Ishikawa (cell line): ENCODE results near the gene TSPAN18.

ENCODE experiments used
- CEBPB ChIP-seq: IDR thresholded peaks from 2 replicates; pipeline ENCODE4 v1.6.1; 2012
- CREB1 ChIP-seq: IDR thresholded peaks from 2 replicates; pipeline ENCODE4 v1.6.1; 2012; ENCODE audit warnings: low read depth
- EGR1 ChIP-seq: IDR thresholded peaks from 2 replicates; pipeline ENCODE4 v1.6.1; 2012
- EP300 ChIP-seq: IDR thresholded peaks from 2 replicates; pipeline ENCODE4 v1.6.1; 2012; ENCODE audit warnings: borderline replicate concordance
- FOXM1 ChIP-seq: IDR thresholded peaks from 2 replicates; pipeline ENCODE4 v1.6.1; 2012; ENCODE audit warnings: low read depth, borderline replicate concordance
- MAX ChIP-seq: IDR thresholded peaks from 2 replicates; pipeline ENCODE4 v1.6.1; 2012
- NFIC ChIP-seq: IDR thresholded peaks from 2 replicates; pipeline ENCODE4 v1.6.1; 2012
- RAD21 ChIP-seq: IDR thresholded peaks from 2 replicates; pipeline ENCODE4 v1.6.1; 2012; ENCODE audit warnings: low read depth
- REST ChIP-seq: IDR thresholded peaks from 2 replicates; pipeline ENCODE4 v1.6.1; 2012; ENCODE audit warnings: low read depth, mild to moderate bottlenecking
- TAF1 ChIP-seq: IDR thresholded peaks from 2 replicates; pipeline ENCODE4 v1.6.1; 2012; ENCODE audit warnings: low read depth, mild to moderate bottlenecking
- TCF12 ChIP-seq: IDR thresholded peaks from 2 replicates; pipeline ENCODE4 v1.6.1; 2012; ENCODE audit warnings: low read depth
- TEAD4 ChIP-seq: IDR thresholded peaks from 2 replicates; pipeline ENCODE4 v1.6.1; 2012
- USF1 ChIP-seq: IDR thresholded peaks from 2 replicates; pipeline ENCODE4 v1.6.1; 2012
- YY1 ChIP-seq: IDR thresholded peaks from 2 replicates; pipeline ENCODE4 v1.6.1; 2012; ENCODE audit warnings: low read depth
- ZBTB7A ChIP-seq: IDR thresholded peaks from 2 replicates; pipeline ENCODE4 v1.6.1; 2012; ENCODE audit warnings: low read depth

TSPAN18 gene

GRCh38 chr11:44969651-44970252, 243.0 kb downstream of the TSPAN18 start:
- no peak for TF ChIP-seq ZBTB7A
- TF ChIP-seq NFIC, result no peak
- no peak for TF ChIP-seq CREB1
- no peak for TF ChIP-seq YY1
- TF ChIP-seq TEAD4, result no peak
- TF ChIP-seq CEBPB, result no peak
- no peak for TF ChIP-seq FOXM1
- TF ChIP-seq REST, result no peak
- TF ChIP-seq TCF12, result no peak
- no peak for TF ChIP-seq TAF1
- no peak for TF ChIP-seq EGR1

GRCh38 chr11:44970293-44970692, 243.5 kb downstream of the TSPAN18 start:
- TF ChIP-seq FOXM1 (no peak), TEAD4 (no peak), RAD21 (no peak), TAF1 (no peak), MAX (no peak), USF1 (no peak), REST (no peak), CREB1 (no peak), EGR1 (no peak), YY1 (no peak), EP300 (no peak), NFIC (no peak), ZBTB7A (no peak), TCF12 (no peak), CEBPB (no peak)

- TF ChIP-seq TEAD4, result no peak
- no peak for TF ChIP-seq USF1
- TF ChIP-seq CREB1, result no peak
- TF ChIP-seq MAX, result no peak
- TF ChIP-seq TCF12, result no peak
- TF ChIP-seq ZBTB7A, result no peak
- TF ChIP-seq RAD21, result no peak
- TF ChIP-seq TAF1, result no peak
- no peak for TF ChIP-seq NFIC
- TF ChIP-seq FOXM1, result no peak
- TF ChIP-seq EP300, result no peak
These were observed 244.4 kb downstream of the TSPAN18 start for GRCh38 chr11:44971185-44971584.

- no peak for TF ChIP-seq EGR1
- TF ChIP-seq TEAD4, result no peak
- no peak for TF ChIP-seq REST
- no peak for TF ChIP-seq CEBPB
- no peak for TF ChIP-seq TAF1
- TF ChIP-seq NFIC, result no peak
- TF ChIP-seq YY1, result no peak
- no peak for TF ChIP-seq FOXM1
- no peak for TF ChIP-seq EP300
- TF ChIP-seq RAD21, result no peak
- TF ChIP-seq CREB1, result no peak
- no peak for TF ChIP-seq TCF12
- TF ChIP-seq MAX, result no peak
- no peak for TF ChIP-seq ZBTB7A
- no peak for TF ChIP-seq USF1
These were observed 246.1 kb downstream of the TSPAN18 start for GRCh38 chr11:44972746-44973435.
